HTERT RPE-1 (cell line): ENCODE results near the gene ELFN2.

ENCODE experiments used
- in situ Hi-C: fragments of 300-500 bp; cut with MboI; formaldehyde crosslinking; loops from 4 replicates; pipeline ENCODE4 v1.14.3; 2020; ENCODE audit warnings: low sequenced_read_pairs

ELFN2 gene

GRCh38 chr22:37387793-37388192 lies 39.5 kb downstream of the ELFN2 start:
- in situ Hi-C loops, result no loop called here

GRCh38 chr22:37386441-37386840 lies 40.8 kb downstream of the ELFN2 start:
- in situ Hi-C loops, result no loop called here

GRCh38 chr22:37384691-37385090 lies 42.6 kb downstream of the ELFN2 start:
- in situ Hi-C loops, result no loop called here

GRCh38 chr22:37383341-37383740 lies 43.9 kb downstream of the ELFN2 start:
- in situ Hi-C loops, result no loop called here

GRCh38 chr22:37381489-37381888 lies 45.8 kb downstream of the ELFN2 start:
- in situ Hi-C loops, result no loop called here

- in situ Hi-C loops, result no loop called here
Measured at GRCh38 chr22:37379722-37380121, 47.6 kb downstream of the ELFN2 start.

- in situ Hi-C loops, result no loop called here
Measured at GRCh38 chr22:37379085-37379484, 48.2 kb downstream of the ELFN2 start.

- in situ Hi-C loops, result no loop called here
Measured at GRCh38 chr22:37378642-37379058, 48.6 kb downstream of the ELFN2 start.

- in situ Hi-C loops, result no loop called here
Measured at GRCh38 chr22:37377927-37378326, 49.4 kb downstream of the ELFN2 start.

- in situ Hi-C loops, result no loop called here
Measured at GRCh38 chr22:37377138-37377537, 50.1 kb downstream of the ELFN2 start.

GRCh38 chr22:37376643-37377042 lies 50.6 kb downstream of the ELFN2 start:
- in situ Hi-C loops, result no loop called here

GRCh38 chr22:37375801-37376200 lies 51.5 kb downstream of the ELFN2 start:
- in situ Hi-C loops, result no loop called here

GRCh38 chr22:37374571-37374970 lies 52.7 kb downstream of the ELFN2 start:
- in situ Hi-C loops, result no loop called here

GRCh38 chr22:37373451-37373850 lies 53.8 kb downstream of the ELFN2 start:
- in situ Hi-C loops, result no loop called here

- in situ Hi-C loops, result no loop called here
Measured at GRCh38 chr22:37371911-37372310, 55.4 kb downstream of the ELFN2 start.

- in situ Hi-C loops, result no loop called here
Measured at GRCh38 chr22:37371491-37371890, 55.8 kb downstream of the ELFN2 start.

GRCh38 chr22:37370306-37370979 lies 56.8 kb downstream of the ELFN2 start:
- in situ Hi-C loops, result no loop called here

GRCh38 chr22:37369483-37369882 lies 57.8 kb downstream of the ELFN2 start:
- in situ Hi-C loops, result no loop called here

GRCh38 chr22:37368058-37368457 lies 59.2 kb downstream of the ELFN2 start:
- in situ Hi-C loops, result no loop called here

- in situ Hi-C loops, result no loop called here
Measured at GRCh38 chr22:37366601-37367000, 60.7 kb downstream of the ELFN2 start.

GRCh38 chr22:37365950-37366349 lies 61.3 kb downstream of the ELFN2 start:
- in situ Hi-C loops, result no loop called here

GRCh38 chr22:37363261-37363992 lies 63.9 kb downstream of the ELFN2 start:
- in situ Hi-C loops, result no loop called here

- in situ Hi-C loops, result no loop called here
Measured at GRCh38 chr22:37362621-37363020, 64.7 kb downstream of the ELFN2 start.
